Superior temporal gyrus (tissue), 1 donor: Measurements from ENCODE around the gene OPCML.

Source experiments
- DNase-seq: peaks from one replicate; pipeline ENCODE4 v3.0.0-alpha.2; 2016; ENCODE audit errors: extremely low spot score

The OPCML gene

GRCh38 chr11:132751516-132752250 is 780.6 kb downstream of the OPCML start:
- DNase-seq: no peak

- DNase-seq: no peak
These were observed 786.0 kb downstream of the OPCML start for GRCh38 chr11:132746305-132746704.

- DNase-seq: no peak
These were observed 787.0 kb downstream of the OPCML start for GRCh38 chr11:132745306-132745705.

- no peak for DNase-seq
These were observed 787.5 kb downstream of the OPCML start for GRCh38 chr11:132744771-132745170.

GRCh38 chr11:132743601-132744000 is 788.7 kb downstream of the OPCML start:
- DNase-seq: no peak

- no peak for DNase-seq
These were observed 789.4 kb downstream of the OPCML start for GRCh38 chr11:132742929-132743328.

GRCh38 chr11:132734217-132734616 is 798.1 kb downstream of the OPCML start:
- DNase-seq: no peak

GRCh38 chr11:132728026-132728425 is 804.3 kb downstream of the OPCML start:
- DNase-seq: no peak

GRCh38 chr11:132721526-132721925 is 810.8 kb downstream of the OPCML start:
- DNase-seq: no peak

GRCh38 chr11:132719684-132720083 is 812.6 kb downstream of the OPCML start:
- DNase-seq: no peak

GRCh38 chr11:132718711-132719671 is 813.3 kb downstream of the OPCML start:
- DNase-seq: no peak

- DNase-seq: no peak
These were observed 814.5 kb downstream of the OPCML start for GRCh38 chr11:132717824-132718223.

- DNase-seq: no peak
These were observed 816.3 kb downstream of the OPCML start for GRCh38 chr11:132716037-132716436.

GRCh38 chr11:132714859-132715440 is 817.4 kb downstream of the OPCML start:
- DNase-seq: no peak

- no peak for DNase-seq
These were observed 819.8 kb downstream of the OPCML start for GRCh38 chr11:132712466-132712865.

- no peak for DNase-seq
These were observed 827.4 kb downstream of the OPCML start for GRCh38 chr11:132704781-132705375.

- DNase-seq: no peak
These were observed 839.4 kb downstream of the OPCML start for GRCh38 chr11:132692891-132693290.

GRCh38 chr11:132691848-132692550 is 840.3 kb downstream of the OPCML start:
- DNase-seq: no peak

- no peak for DNase-seq
These were observed 845.4 kb downstream of the OPCML start for GRCh38 chr11:132686886-132687285.

- no peak for DNase-seq
These were observed 847.1 kb downstream of the OPCML start for GRCh38 chr11:132685174-132685611.

- DNase-seq: no peak
These were observed 848.7 kb downstream of the OPCML start for GRCh38 chr11:132683602-132684001.
